Hepatocyte (in vitro differentiated cells): ENCODE data around the gene PCAT6. TPM values are rescaled to one million over a fixed set of nuclear protein-coding genes. Genes with fewer than 3 reads are reported as not detected.

Source experiments
- DNase-seq: peaks from one replicate; pipeline ENCODE4 v3.0.0-alpha.2; 2016; ENCODE audit warnings: low spot score
- H2AFZ ChIP-seq: fragments of 200-600 bp; sonication (generic); 2 replicates; pipeline ENCODE4 v1.6.0; 2016; ENCODE audit warnings: antibody characterized with exemption, mild to moderate bottlenecking
- H3K27ac ChIP-seq: fragments of 200-600 bp; sonication (generic); 2 replicates; pipeline ENCODE4 v1.5.1; 2016; ENCODE audit warnings: mild to moderate bottlenecking
- H3K27me3 ChIP-seq: fragments of 200-600 bp; sonication (generic); 2 replicates; pipeline ENCODE4 v1.6.1; 2016
- H3K36me3 ChIP-seq: fragments of 200-600 bp; sonication (generic); replicated peaks from 2 replicates; pipeline ENCODE4 v1.5.1; 2016; ENCODE audit warnings: low read depth; ENCODE audit not compliant: insufficient read depth
- H3K4me1 ChIP-seq: fragments of 200-600 bp; sonication (generic); 2 replicates; pipeline ENCODE4 v1.5.1; 2016; ENCODE audit warnings: mild to moderate bottlenecking, moderate library complexity; ENCODE audit not compliant: insufficient read depth
- H3K4me2 ChIP-seq: fragments of 200-600 bp; sonication (generic); 2 replicates; pipeline ENCODE4 v1.6.0; 2016
- H3K4me3 ChIP-seq: fragments of 200-600 bp; sonication (generic); 2 replicates; pipeline ENCODE4 v1.5.1; 2016; ENCODE audit warnings: mild to moderate bottlenecking
- H3K79me2 ChIP-seq: fragments of 200-600 bp; sonication (generic); 2 replicates; pipeline ENCODE4 v1.6.0; 2017; ENCODE audit warnings: mild to moderate bottlenecking
- H3K9me2 ChIP-seq: fragments of 200-600 bp; sonication (generic); replicated peaks from 2 replicates; pipeline ENCODE4 v1.6.0; 2017; ENCODE audit warnings: mild to moderate bottlenecking; ENCODE audit not compliant: insufficient read depth
- H3K9me3 ChIP-seq: fragments of 200-600 bp; sonication (generic); 2 replicates; pipeline ENCODE4 v1.5.1; 2016; ENCODE audit warnings: low read depth, mild to moderate bottlenecking
- H4K20me1 ChIP-seq: fragments of 200-600 bp; sonication (generic); 2 replicates; pipeline ENCODE4 v1.6.0; 2016; ENCODE audit warnings: mild to moderate bottlenecking; ENCODE audit not compliant: insufficient read depth, poor library complexity, severe bottlenecking
- CTCF ChIP-seq: fragments of 200-600 bp; sonication (generic); IDR thresholded peaks from 2 replicates; pipeline ENCODE4 v1.5.1; 2016; ENCODE audit warnings: antibody characterized with exemption, mild to moderate bottlenecking; ENCODE audit not compliant: poor library complexity
- EZH2 ChIP-seq: fragments of 200-600 bp; sonication (generic); IDR thresholded peaks from 2 replicates; pipeline ENCODE4 v1.6.1; 2016; ENCODE audit warnings: antibody characterized with exemption, mild to moderate bottlenecking, borderline replicate concordance
- EZH2phosphoT487 ChIP-seq: fragments of 200-600 bp; sonication (generic); IDR thresholded peaks from one replicate; pipeline ENCODE4 v1.6.1; 2018; ENCODE audit warnings: antibody characterized with exemption, mild to moderate bottlenecking, low read depth, moderate library complexity; ENCODE audit not compliant: unreplicated experiment, severe bottlenecking
- WGBS: methylation state at CpG from one replicate; pipeline ENCODE4 v1.1.6; 2016; ENCODE audit warnings: low lambda C conversion rate; ENCODE audit errors: missing lambda C conversion rate; 5-methylcytosine and 5-hydroxymethylcytosine counted together
- polyA plus RNA-seq: library from polyadenylated mRNA; unstranded; fragments of >200 nt; fragmentation: Nextera tagmentation; extraction: Ambion mirVana; gene quantifications from 2 replicates; pipeline ENCODE4 v1.2.1, GENCODE V29; 2016
- total RNA-seq: library from RNA; depleted of rRNA; stranded (reverse); fragments of >200 nt; gene quantifications from 2 replicates; pipeline ENCODE4 v1.2.3, GENCODE V29; 2014

Gene PCAT6
- total and polyA plus RNA-seq, 2 experiments from 2014 or later = 0.60 to 11.1 TPM

GRCh38 chr1:202836623-202837403 lies 26.1 kb downstream of the PCAT6 start:
- no peak overlapping the region for H2AFZ ChIP-seq
- WGBS = 87% methylated on average over 5 of the region's 5 CpGs

GRCh38 chr1:202837746-202838262 lies 27.1 kb downstream of the PCAT6 start:
- TF ChIP-seq CTCF (no peak), EZH2phosphoT487 (no peak), EZH2 (no peak)
- Histone ChIP-seq H3K27ac (no peak overlapping the region), H4K20me1 (no peaks in the 10 kb centered on the region), H3K79me2 (no peaks in the 10 kb centered on the region), H3K27me3 (no peaks in the 10 kb centered on the region), H2AFZ (no peak overlapping the region), H3K9me3 (no peaks in the 10 kb centered on the region), H3K4me3 (no peak overlapping the region), H3K9me2 (no peaks in the 10 kb centered on the region), H3K36me3 (no peaks in the 10 kb centered on the region), H3K4me2 (no peak overlapping the region), H3K4me1 (no peaks in the 10 kb centered on the region)
- 86% methylated on average over 4 of the region's 5 CpGs for WGBS
- DNase-seq = no peak

More at GRCh38 chr1:202836623-202837403, 26.1 kb downstream of the PCAT6 start:
- H4K20me1 ChIP-seq = no peaks in the 10 kb centered on the region
- H3K9me3 ChIP-seq = no peaks in the 10 kb centered on the region
- H3K27ac ChIP-seq = no peak overlapping the region
- no peak overlapping the region for H3K4me3 ChIP-seq
- TF ChIP-seq CTCF = no peak
- no peak for TF ChIP-seq EZH2phosphoT487
- no peak for TF ChIP-seq EZH2
- H3K79me2 ChIP-seq = no peaks in the 10 kb centered on the region
- H3K4me1 ChIP-seq = no peaks in the 10 kb centered on the region
- H3K9me2 ChIP-seq = no peaks in the 10 kb centered on the region
- no peaks in the 10 kb centered on the region for H3K36me3 ChIP-seq
- no peak overlapping the region for H3K4me2 ChIP-seq
- no peaks in the 10 kb centered on the region for H3K27me3 ChIP-seq
- DNase-seq = no peak

- Histone ChIP-seq H2AFZ (no peak overlapping the region), H3K4me1 (no peaks in the 10 kb centered on the region), H3K27me3 (no peaks in the 10 kb centered on the region), H3K27ac (no peak overlapping the region), H3K9me2 (no peaks in the 10 kb centered on the region), H3K9me3 (no peaks in the 10 kb centered on the region), H3K36me3 (no peaks in the 10 kb centered on the region), H4K20me1 (no peaks in the 10 kb centered on the region), H3K79me2 (no peaks in the 10 kb centered on the region), H3K4me3 (no peak overlapping the region), H3K4me2 (no peak overlapping the region)
- WGBS = 90% methylated on average over 11 of the region's 11 CpGs
- TF ChIP-seq EZH2 (no peak), CTCF (no peak), EZH2phosphoT487 (no peak)
- no peak for DNase-seq
Measured at GRCh38 chr1:202843081-202843480, 32.3 kb downstream of the PCAT6 start.
